Loucy (cell line): ENCODE results near the gene GTF3C4.

Source experiments
- H2AFZ ChIP-seq: fragments of 200-600 bp; sonication (generic); 2 replicates; pipeline ENCODE4 v1.6.0; 2016; ENCODE audit warnings: antibody characterized with exemption, mild to moderate bottlenecking, low read length, moderate library complexity
- H3F3A ChIP-seq: fragments of 200-600 bp; 2 replicates; pipeline ENCODE4 v1.6.0; 2016; ENCODE audit warnings: antibody characterized with exemption, low read depth, mild to moderate bottlenecking
- H3K27me3 ChIP-seq: fragments of 200-600 bp; sonication (generic); 2 replicates; pipeline ENCODE4 v1.6.1; 2014; ENCODE audit warnings: low read length, mild to moderate bottlenecking; ENCODE audit not compliant: insufficient read depth, poor library complexity, severe bottlenecking
- H3K36me3 ChIP-seq: fragments of 200-600 bp; sonication (generic); 2 replicates; pipeline ENCODE4 v1.6.1; 2016; ENCODE audit warnings: low read length; ENCODE audit not compliant: insufficient read depth
- H3K4me1 ChIP-seq: fragments of 200-600 bp; sonication (generic); 2 replicates; pipeline ENCODE4 v1.5.1; 2014; ENCODE audit warnings: low read length, mild to moderate bottlenecking; ENCODE audit not compliant: insufficient read depth, poor library complexity, severe bottlenecking
- H3K4me2 ChIP-seq: fragments of 200-600 bp; sonication (generic); 2 replicates; pipeline ENCODE4 v1.6.0; 2014; ENCODE audit warnings: antibody characterized with exemption, low read length, low read depth, mild to moderate bottlenecking; ENCODE audit not compliant: poor library complexity, severe bottlenecking
- H3K4me3 ChIP-seq: fragments of 200-600 bp; sonication (generic); 2 replicates; pipeline ENCODE4 v1.5.1; 2014; ENCODE audit warnings: low read length, mild to moderate bottlenecking, mixed read lengths; ENCODE audit not compliant: poor library complexity, severe bottlenecking
- H3K79me2 ChIP-seq: fragments of 200-600 bp; sonication (generic); 2 replicates; pipeline ENCODE4 v1.6.1; 2014; ENCODE audit warnings: low read length; ENCODE audit not compliant: insufficient read depth
- H3K9ac ChIP-seq: fragments of 200-600 bp; sonication (generic); 2 replicates; pipeline ENCODE4 v1.6.0; 2014; ENCODE audit warnings: mild to moderate bottlenecking, low read depth, low read length, moderate library complexity; ENCODE audit not compliant: poor library complexity, severe bottlenecking
- H3K9me2 ChIP-seq: fragments of 200-600 bp; sonication (generic); replicated peaks from 2 replicates; pipeline ENCODE4 v1.6.1; 2016; ENCODE audit warnings: low read depth, low read length, mixed read lengths
- H3K9me3 ChIP-seq: fragments of 200-600 bp; sonication (generic); 2 replicates; pipeline ENCODE4 v1.6.1; 2014; ENCODE audit warnings: mild to moderate bottlenecking, antibody characterized with exemption, low read length, low read depth; ENCODE audit not compliant: insufficient read depth
- H4K20me1 ChIP-seq: fragments of 200-600 bp; sonication (generic); 2 replicates; pipeline ENCODE4 v1.6.0; 2014; ENCODE audit warnings: antibody characterized with exemption, low read length, mild to moderate bottlenecking; ENCODE audit not compliant: insufficient read depth, poor library complexity, severe bottlenecking
- EZH2phosphoT487 ChIP-seq: fragments of 200-600 bp; IDR thresholded peaks from 2 replicates; pipeline ENCODE4 v1.6.1; 2018; ENCODE audit warnings: antibody characterized with exemption, mild to moderate bottlenecking, moderate library complexity, borderline replicate concordance
- TF ChIP-seq, protein P1 (sequence below): fragments of 200-600 bp; sonication (generic); conservative IDR thresholded peaks from 2 replicates; pipeline ENCODE4 v1.5.1; 2014; ENCODE audit warnings: mild to moderate bottlenecking, antibody characterized with exemption, low read length

GTF3C4 gene

GRCh38 chr9:132698989-132699388 is 28.7 kb downstream of the GTF3C4 start:
- Histone ChIP-seq H3K4me1 (no peaks in the 10 kb centered on the region), H3K4me2 (no peak overlapping the region), H3K9ac (no peak overlapping the region), H2AFZ (no peak overlapping the region), H3K9me2 (no peaks in the 10 kb centered on the region), H3F3A (no peaks in the 10 kb centered on the region), H3K36me3 (no peaks in the 10 kb centered on the region), H3K79me2 (no peaks in the 10 kb centered on the region), H3K4me3 (no peak overlapping the region), H4K20me1 (no peaks in the 10 kb centered on the region), H3K9me3 (peaks cover 31% of the 10 kb centered on the region), H3K27me3 (peaks cover 6% of the 10 kb centered on the region)
- no peak for TF ChIP-seq EZH2phosphoT487
- TF ChIP-seq, protein P1, sequence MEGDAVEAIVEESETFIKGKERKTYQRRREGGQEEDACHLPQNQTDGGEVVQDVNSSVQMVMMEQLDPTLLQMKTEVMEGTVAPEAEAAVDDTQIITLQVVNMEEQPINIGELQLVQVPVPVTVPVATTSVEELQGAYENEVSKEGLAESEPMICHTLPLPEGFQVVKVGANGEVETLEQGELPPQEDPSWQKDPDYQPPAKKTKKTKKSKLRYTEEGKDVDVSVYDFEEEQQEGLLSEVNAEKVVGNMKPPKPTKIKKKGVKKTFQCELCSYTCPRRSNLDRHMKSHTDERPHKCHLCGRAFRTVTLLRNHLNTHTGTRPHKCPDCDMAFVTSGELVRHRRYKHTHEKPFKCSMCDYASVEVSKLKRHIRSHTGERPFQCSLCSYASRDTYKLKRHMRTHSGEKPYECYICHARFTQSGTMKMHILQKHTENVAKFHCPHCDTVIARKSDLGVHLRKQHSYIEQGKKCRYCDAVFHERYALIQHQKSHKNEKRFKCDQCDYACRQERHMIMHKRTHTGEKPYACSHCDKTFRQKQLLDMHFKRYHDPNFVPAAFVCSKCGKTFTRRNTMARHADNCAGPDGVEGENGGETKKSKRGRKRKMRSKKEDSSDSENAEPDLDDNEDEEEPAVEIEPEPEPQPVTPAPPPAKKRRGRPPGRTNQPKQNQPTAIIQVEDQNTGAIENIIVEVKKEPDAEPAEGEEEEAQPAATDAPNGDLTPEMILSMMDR, result no peak

DNA sequence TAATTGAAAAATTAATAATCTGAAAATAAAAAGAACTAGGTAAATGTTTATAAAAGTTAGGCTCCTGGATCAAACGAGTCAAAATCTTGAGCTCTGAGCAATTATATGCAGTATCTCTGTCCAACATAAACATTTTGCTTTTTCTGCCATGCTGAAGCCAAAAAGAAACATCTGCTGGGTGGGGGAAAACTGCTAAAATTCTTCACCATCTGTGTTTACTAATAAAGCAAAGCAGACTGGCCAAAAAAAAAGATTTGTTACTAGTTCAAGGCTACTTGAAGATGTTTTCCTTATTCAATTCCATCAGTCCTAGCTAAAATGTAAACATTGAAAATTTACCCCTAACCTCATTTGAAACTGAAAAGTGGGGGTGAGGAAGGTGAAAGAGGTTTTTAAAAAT is 29.7 kb downstream of the GTF3C4 start:
- H3K9me3 ChIP-seq, result peaks cover 31% of the 10 kb centered on the region
- no peaks in the 10 kb centered on the region for H3K79me2 ChIP-seq
- H3K9ac ChIP-seq, result no peak overlapping the region
- H3K4me2 ChIP-seq, result no peak overlapping the region
- H3K4me3 ChIP-seq, result no peak overlapping the region
- H3K4me1 ChIP-seq, result no peaks in the 10 kb centered on the region
- H3F3A ChIP-seq, result no peaks in the 10 kb centered on the region
- H3K36me3 ChIP-seq, result no peaks in the 10 kb centered on the region
- no peaks in the 10 kb centered on the region for H3K9me2 ChIP-seq
- H3K27me3 ChIP-seq, result peaks cover 6% of the 10 kb centered on the region
- TF ChIP-seq EZH2phosphoT487, result no peak
- TF ChIP-seq, protein P1, result no peak
- H4K20me1 ChIP-seq, result no peaks in the 10 kb centered on the region
- no peak overlapping the region for H2AFZ ChIP-seq

DNA sequence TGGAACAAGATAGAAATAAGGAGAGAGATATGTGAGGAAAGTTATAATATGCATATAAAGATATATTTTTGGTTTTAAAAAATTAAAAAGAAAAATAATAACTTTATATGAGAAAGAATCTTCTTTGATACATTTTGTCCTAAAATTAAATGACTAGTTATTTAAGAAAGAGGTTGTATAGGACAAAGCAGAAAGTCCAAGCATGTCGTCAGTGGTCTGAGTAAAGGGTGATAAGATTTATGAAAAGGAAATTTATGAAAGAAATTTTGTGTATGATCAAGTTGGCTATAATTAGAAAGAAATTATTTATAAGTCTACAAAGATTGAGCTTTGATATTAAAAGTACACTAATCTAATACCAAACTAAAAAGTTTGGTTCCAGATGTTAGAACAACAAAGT is 32.0 kb downstream of the GTF3C4 start:
- Histone ChIP-seq H3K4me2 (no peak overlapping the region), H2AFZ (no peak overlapping the region), H3K36me3 (no peaks in the 10 kb centered on the region), H3K4me3 (no peak overlapping the region), H3K9me3 (peaks cover 19% of the 10 kb centered on the region; the same call in 1 of the 2 replicates), H3K79me2 (no peaks in the 10 kb centered on the region), H3K9me2 (no peaks in the 10 kb centered on the region), H3K9ac (no peak overlapping the region), H3F3A (no peaks in the 10 kb centered on the region), H3K27me3 (peaks cover 6% of the 10 kb centered on the region), H4K20me1 (no peaks in the 10 kb centered on the region), H3K4me1 (no peaks in the 10 kb centered on the region)
- no peak for TF ChIP-seq EZH2phosphoT487
- TF ChIP-seq, protein P1, result no peak
